HL-60 (cell line): ENCODE data around the gene MAP3K21.
A peak's percentile ranks its signal among the peaks of the same experiment; 100 is the strongest.

Experiments used
- DNase-seq, 2 experiments: peaks; one replicate each; pipeline ENCODE4 v3.0.0-alpha.2; 2010 to 2020; ENCODE audit warnings: low read depth in 1 of 2, low spot score in 1 of 2
- H3K27ac ChIP-seq: fragments of 250-450 bp; sonication (Bioruptor Pico); replicated peaks from 2 replicates; pipeline ENCODE4 v1.5.1; 2020; ENCODE audit warnings: mild to moderate bottlenecking, moderate library complexity
- H3K27me3 ChIP-seq: fragments of 250-450 bp; sonication (Bioruptor Pico); 2 replicates; pipeline ENCODE4 v1.5.1; 2021; ENCODE audit warnings: mild to moderate bottlenecking, moderate library complexity; ENCODE audit not compliant: insufficient read depth, poor library complexity, severe bottlenecking
- H3K4me3 ChIP-seq: replicated peaks from 2 replicates; pipeline ENCODE4 v1.5.1; 2011; ENCODE audit warnings: mild to moderate bottlenecking, control low read depth, low read length; ENCODE audit not compliant: insufficient read depth
- GABPA ChIP-seq: IDR thresholded peaks from 2 replicates; pipeline ENCODE4 v1.6.1; 2012; ENCODE audit warnings: low read depth
- POLR2AphosphoS5 ChIP-seq: IDR thresholded peaks from 2 replicates; pipeline ENCODE4 v1.6.1; 2012; ENCODE audit warnings: low read depth
- SPI1 ChIP-seq: IDR thresholded peaks from 2 replicates; pipeline ENCODE4 v1.6.1; 2012; ENCODE audit warnings: low read depth, mild to moderate bottlenecking, borderline replicate concordance
- TF ChIP-seq, protein P1 (sequence below): IDR thresholded peaks from 2 replicates; pipeline ENCODE4 v1.6.1; 2012; ENCODE audit warnings: low read depth; ENCODE audit not compliant: insufficient replicate concordance
- TF ChIP-seq, protein P2 (sequence below): IDR thresholded peaks from one replicate; pipeline ENCODE4 v1.5.1; 2011; ENCODE audit warnings: low read length, control low read depth, inconsistent platforms; ENCODE audit not compliant: insufficient read depth

The MAP3K21 gene

DNA sequence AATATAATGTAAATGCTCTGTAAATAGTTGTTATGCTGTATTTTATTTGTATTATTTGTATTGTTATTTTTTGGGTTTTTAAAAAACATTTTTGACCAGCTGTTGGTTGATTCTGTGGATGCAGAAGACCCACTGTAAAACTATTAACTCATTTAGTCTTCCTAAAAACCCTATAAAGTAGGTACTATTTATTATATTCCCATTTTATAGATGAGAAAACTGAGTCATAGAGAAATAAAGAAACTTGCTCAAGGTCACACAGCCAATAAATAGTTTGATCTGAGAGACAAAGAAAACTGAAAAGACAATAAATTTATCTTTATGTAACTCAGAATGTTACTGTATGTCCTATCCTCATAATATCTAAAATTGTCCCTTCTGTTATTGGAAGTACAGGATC is 1.2 kb upstream of the MAP3K21 start:
- Histone ChIP-seq H3K27ac (no peak overlapping the region), H3K4me3 (no peak overlapping the region), H3K27me3 (no peaks in the 10 kb centered on the region)
- no peak for TF ChIP-seq POLR2AphosphoS5
- TF ChIP-seq GABPA, result no peak
- TF ChIP-seq, protein P1, sequence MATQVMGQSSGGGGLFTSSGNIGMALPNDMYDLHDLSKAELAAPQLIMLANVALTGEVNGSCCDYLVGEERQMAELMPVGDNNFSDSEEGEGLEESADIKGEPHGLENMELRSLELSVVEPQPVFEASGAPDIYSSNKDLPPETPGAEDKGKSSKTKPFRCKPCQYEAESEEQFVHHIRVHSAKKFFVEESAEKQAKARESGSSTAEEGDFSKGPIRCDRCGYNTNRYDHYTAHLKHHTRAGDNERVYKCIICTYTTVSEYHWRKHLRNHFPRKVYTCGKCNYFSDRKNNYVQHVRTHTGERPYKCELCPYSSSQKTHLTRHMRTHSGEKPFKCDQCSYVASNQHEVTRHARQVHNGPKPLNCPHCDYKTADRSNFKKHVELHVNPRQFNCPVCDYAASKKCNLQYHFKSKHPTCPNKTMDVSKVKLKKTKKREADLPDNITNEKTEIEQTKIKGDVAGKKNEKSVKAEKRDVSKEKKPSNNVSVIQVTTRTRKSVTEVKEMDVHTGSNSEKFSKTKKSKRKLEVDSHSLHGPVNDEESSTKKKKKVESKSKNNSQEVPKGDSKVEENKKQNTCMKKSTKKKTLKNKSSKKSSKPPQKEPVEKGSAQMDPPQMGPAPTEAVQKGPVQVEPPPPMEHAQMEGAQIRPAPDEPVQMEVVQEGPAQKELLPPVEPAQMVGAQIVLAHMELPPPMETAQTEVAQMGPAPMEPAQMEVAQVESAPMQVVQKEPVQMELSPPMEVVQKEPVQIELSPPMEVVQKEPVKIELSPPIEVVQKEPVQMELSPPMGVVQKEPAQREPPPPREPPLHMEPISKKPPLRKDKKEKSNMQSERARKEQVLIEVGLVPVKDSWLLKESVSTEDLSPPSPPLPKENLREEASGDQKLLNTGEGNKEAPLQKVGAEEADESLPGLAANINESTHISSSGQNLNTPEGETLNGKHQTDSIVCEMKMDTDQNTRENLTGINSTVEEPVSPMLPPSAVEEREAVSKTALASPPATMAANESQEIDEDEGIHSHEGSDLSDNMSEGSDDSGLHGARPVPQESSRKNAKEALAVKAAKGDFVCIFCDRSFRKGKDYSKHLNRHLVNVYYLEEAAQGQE, result no peak
- TF ChIP-seq, protein P2, sequence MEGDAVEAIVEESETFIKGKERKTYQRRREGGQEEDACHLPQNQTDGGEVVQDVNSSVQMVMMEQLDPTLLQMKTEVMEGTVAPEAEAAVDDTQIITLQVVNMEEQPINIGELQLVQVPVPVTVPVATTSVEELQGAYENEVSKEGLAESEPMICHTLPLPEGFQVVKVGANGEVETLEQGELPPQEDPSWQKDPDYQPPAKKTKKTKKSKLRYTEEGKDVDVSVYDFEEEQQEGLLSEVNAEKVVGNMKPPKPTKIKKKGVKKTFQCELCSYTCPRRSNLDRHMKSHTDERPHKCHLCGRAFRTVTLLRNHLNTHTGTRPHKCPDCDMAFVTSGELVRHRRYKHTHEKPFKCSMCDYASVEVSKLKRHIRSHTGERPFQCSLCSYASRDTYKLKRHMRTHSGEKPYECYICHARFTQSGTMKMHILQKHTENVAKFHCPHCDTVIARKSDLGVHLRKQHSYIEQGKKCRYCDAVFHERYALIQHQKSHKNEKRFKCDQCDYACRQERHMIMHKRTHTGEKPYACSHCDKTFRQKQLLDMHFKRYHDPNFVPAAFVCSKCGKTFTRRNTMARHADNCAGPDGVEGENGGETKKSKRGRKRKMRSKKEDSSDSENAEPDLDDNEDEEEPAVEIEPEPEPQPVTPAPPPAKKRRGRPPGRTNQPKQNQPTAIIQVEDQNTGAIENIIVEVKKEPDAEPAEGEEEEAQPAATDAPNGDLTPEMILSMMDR, result no peak
- TF ChIP-seq SPI1, result no peak
- no peak for DNase-seq

DNA sequence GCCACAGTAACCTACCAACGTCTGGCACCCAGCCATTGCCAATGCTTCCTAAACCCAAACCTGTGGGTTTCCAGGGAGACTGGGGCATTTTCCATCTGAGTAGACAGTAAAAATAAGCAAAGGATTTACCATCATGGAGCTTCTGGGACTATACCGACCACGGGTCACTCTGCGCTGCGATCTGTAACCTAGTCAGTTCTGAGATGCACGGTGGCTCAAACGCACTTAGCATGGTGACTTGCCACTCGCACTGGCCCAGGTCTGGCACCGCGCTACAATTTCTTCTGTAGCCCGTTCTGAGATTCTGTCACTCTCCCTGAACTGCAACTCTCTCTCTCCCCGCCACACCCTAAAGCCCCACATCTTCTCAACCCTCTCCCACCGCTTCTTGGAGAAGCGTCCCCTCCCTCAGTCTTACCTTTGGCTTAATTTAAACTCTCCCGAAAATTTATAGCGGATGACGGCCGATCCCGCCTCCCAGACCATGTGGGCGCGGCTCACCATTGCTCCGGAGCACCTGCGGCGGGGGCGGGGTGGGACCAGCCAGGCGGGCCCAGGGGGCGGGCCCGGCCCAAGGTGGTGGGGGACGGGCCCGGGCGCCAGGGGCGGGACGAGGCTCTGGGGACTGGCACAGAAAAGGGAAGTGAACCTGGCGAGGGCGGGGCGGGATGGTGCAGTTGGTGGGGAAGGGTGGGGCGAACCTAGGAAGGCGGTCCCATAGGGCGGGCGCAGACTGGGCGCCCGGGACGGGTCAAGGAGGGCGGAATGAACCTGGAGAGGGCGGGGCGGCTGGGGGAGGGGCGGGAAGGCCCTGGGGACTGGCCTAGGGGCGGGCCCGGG is 493 bp upstream of the MAP3K21 start:
- Histone ChIP-seq H3K27me3 (no peaks in the 10 kb centered on the region), H3K27ac (no peak overlapping the region), H3K4me3 (peak overlapping the region; percentile 74)
- peak; percentile 92 to 97 for DNase-seq
- peak; percentile 93 for TF ChIP-seq SPI1
- no peak for TF ChIP-seq POLR2AphosphoS5

DNA sequence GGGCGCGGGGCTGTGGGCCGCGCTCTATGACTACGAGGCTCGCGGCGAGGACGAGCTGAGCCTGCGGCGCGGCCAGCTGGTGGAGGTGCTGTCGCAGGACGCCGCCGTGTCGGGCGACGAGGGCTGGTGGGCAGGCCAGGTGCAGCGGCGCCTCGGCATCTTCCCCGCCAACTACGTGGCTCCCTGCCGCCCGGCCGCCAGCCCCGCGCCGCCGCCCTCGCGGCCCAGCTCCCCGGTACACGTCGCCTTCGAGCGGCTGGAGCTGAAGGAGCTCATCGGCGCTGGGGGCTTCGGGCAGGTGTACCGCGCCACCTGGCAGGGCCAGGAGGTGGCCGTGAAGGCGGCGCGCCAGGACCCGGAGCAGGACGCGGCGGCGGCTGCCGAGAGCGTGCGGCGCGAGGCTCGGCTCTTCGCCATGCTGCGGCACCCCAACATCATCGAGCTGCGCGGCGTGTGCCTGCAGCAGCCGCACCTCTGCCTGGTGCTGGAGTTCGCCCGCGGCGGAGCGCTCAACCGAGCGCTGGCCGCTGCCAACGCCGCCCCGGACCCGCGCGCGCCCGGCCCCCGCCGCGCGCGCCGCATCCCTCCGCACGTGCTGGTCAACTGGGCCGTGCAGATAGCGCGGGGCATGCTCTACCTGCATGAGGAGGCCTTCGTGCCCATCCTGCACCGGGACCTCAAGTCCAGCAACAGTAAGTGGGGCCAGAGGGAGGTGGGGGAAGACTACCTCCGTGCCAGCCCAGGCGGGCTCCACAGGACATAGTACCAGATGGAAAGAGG is 808 bp downstream of the MAP3K21 start:
- Histone ChIP-seq H3K27me3 (no peaks in the 10 kb centered on the region), H3K4me3 (peak overlapping the region; percentile 74), H3K27ac (peak overlapping the region; percentile 62)
- TF ChIP-seq POLR2AphosphoS5, result 0 out of 2 replicates have a peak, but pooled peaks have one; percentile 29
- no peak for TF ChIP-seq SPI1
- peak in 1 of 2 experiments; percentile 20 for DNase-seq

DNA sequence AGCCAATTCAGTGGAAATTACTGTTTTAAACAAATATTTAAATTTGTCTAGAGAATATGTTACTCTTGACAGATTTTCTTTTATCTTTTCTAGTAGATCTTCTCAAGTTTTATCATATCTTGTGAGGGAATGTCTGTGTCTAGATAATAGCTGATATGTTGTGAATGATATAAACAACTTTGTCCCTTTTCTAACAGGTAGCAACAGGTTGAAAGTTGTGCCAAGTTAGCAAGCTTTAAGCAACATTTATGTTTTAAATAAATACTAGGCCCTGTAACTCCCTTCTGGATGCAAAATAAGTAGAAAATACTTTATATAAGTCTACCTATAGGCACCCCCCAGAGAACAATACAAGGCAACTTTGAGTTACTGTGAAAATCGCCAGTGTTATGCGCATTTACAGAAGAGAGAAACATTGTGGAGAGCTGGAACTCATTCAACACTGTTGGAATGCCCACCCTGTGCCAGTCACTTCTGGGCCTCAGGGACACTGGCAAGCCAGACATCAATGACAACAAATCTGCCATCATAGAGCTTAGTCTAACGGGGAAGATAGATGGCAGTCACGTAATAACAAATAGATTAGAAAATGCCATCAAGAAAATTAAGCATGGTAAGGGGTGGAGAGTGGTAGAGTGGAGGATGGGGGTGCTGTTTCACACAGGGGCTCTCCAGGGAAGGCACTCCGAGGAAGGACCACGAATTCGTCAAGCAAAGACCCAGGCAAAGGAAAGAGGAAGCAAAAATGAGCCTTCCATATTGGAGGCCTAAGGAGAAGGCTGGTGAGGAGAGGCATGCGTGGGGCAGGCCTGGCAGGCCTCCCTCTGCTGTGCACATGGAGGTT is 4.4 kb downstream of the MAP3K21 start:
- Histone ChIP-seq H3K27me3 (no peaks in the 10 kb centered on the region), H3K27ac (no peak overlapping the region), H3K4me3 (no peak overlapping the region)
- TF ChIP-seq GABPA (no peak), POLR2AphosphoS5 (no peak), SPI1 (no peak)
- TF ChIP-seq, protein P2, result no peak
- TF ChIP-seq, protein P1, result no peak
- DNase-seq, result peak in 1 of 2 experiments; percentile 9
